Endothelial cell of umbilical vein (primary cell): ENCODE data around the gene YTHDC1. TPM values are rescaled to one million over a fixed set of nuclear protein-coding genes. Genes with fewer than 3 reads are reported as not detected.

Source experiments
- BruUV-seq: library from RNA; stranded (reverse); fragments of 400-500 nt; replicated peaks from 2 replicates; lab custom pipeline; 2021; lab: Mats Ljungman, UMichigan
- CTCF ChIA-PET: fragments of 300-600, 350-600 bp; sonication (Branson Sonifier 250); formaldehyde crosslinking; loops from one replicate; lab custom pipeline; 2021; ENCODE audit warnings: antibody characterized with exemption, inconsistent platforms; lab: Charles Lee
- POLR2A ChIA-PET: fragments of 300-600, 350-600 bp; sonication (Branson Sonifier 250); formaldehyde crosslinking; loops from one replicate; lab custom pipeline; 2021; ENCODE audit warnings: antibody characterized with exemption, inconsistent platforms; lab: Charles Lee
- DNase-seq: peaks from one replicate; pipeline ENCODE4 v3.0.0-alpha.2; 2011; ENCODE audit warnings: low read depth, low spot score
- FAIRE-seq: peaks from 2 replicates; lab custom pipeline; 2011; peaks lifted over from hg19 to GRCh38; lab: Jason Lieb, UNC
- H2AFZ ChIP-seq: 2 replicates; pipeline ENCODE4 v1.6.0; 2012; ENCODE audit warnings: low read depth, low read length, control low read depth, inconsistent platforms
- H3K27ac ChIP-seq: 2 replicates; pipeline ENCODE4 v1.5.1; 2011; ENCODE audit warnings: low read depth, mild to moderate bottlenecking, control low read depth, low read length, moderate library complexity; ENCODE audit not compliant: insufficient read depth
- H3K27me3 ChIP-seq, 2 experiments: 2 replicates each; pipeline versions ENCODE4 v1.6.0 to v1.6.1; 2011; ENCODE audit warnings: low read length in 2 of 2, mixed read lengths in 1 of 2; ENCODE audit not compliant: control insufficient read depth in 2 of 2, insufficient read depth in 2 of 2
- H3K36me3 ChIP-seq, 2 experiments: 2 replicates in 1 of 2; 3 replicates in 1 of 2; pipeline ENCODE4 v1.5.1; 2011; ENCODE audit warnings: low read length in 2 of 2, mild to moderate bottlenecking in 1 of 2, moderate library complexity in 1 of 2; ENCODE audit not compliant: control insufficient read depth in 2 of 2, insufficient read depth in 2 of 2; ENCODE audit errors: extremely low read depth in 1 of 2
- H3K4me1 ChIP-seq: 3 replicates; pipeline ENCODE4 v1.5.1; 2011; ENCODE audit warnings: mild to moderate bottlenecking, low read length; ENCODE audit not compliant: control insufficient read depth, insufficient read depth; ENCODE audit errors: extremely low read depth
- H3K4me2 ChIP-seq: 2 replicates; pipeline ENCODE4 v1.6.1; 2011; ENCODE audit warnings: low read length, control low read depth, mixed read lengths; ENCODE audit not compliant: insufficient read depth
- H3K4me3 ChIP-seq, 3 experiments: fragments of 200-600 bp in 1 of 3; sonication (generic), shearing (Covaris generic) in 1 of 3; replicated peaks in 1 of 3; 2 replicates each; pipeline ENCODE4 v1.5.1; 2011 to 2016; ENCODE audit warnings: control low read depth in 3 of 3, low read length in 3 of 3, mild to moderate bottlenecking in 2 of 3, inconsistent platforms in 1 of 3, low read depth in 1 of 3, moderate library complexity in 1 of 3; ENCODE audit not compliant: insufficient read depth in 1 of 3
- H3K79me2 ChIP-seq: 2 replicates; pipeline ENCODE4 v1.6.0; 2012; ENCODE audit warnings: low read length, inconsistent platforms; ENCODE audit not compliant: control insufficient read depth, insufficient read depth
- H3K9ac ChIP-seq: replicated peaks from 2 replicates; pipeline ENCODE3; 2011; ENCODE audit warnings: low read length, control low read depth; ENCODE audit not compliant: insufficient read depth; ENCODE audit errors: extremely low read depth
- H3K9me1 ChIP-seq: replicated peaks from 3 replicates; pipeline ENCODE4 v1.6.0; 2011; ENCODE audit warnings: mild to moderate bottlenecking, low read length; ENCODE audit not compliant: control insufficient read depth, insufficient read depth; ENCODE audit errors: extremely low read depth
- H3K9me3 ChIP-seq: replicated peaks from 2 replicates; pipeline ENCODE4 v1.5.1; 2012; ENCODE audit warnings: low read length, inconsistent platforms; ENCODE audit not compliant: control insufficient read depth, insufficient read depth
- H4K20me1 ChIP-seq: replicated peaks from 2 replicates; pipeline ENCODE3; 2011; ENCODE audit warnings: mild to moderate bottlenecking, low read length; ENCODE audit not compliant: control insufficient read depth, insufficient read depth; ENCODE audit errors: extremely low read depth
- EZH2 ChIP-seq: IDR thresholded peaks from 2 replicates; pipeline ENCODE4 v1.6.1; 2012; ENCODE audit warnings: borderline replicate concordance, low read depth, mild to moderate bottlenecking, moderate library complexity, low read length, inconsistent platforms; ENCODE audit not compliant: severe bottlenecking
- FOS ChIP-seq: IDR thresholded peaks from 2 replicates; pipeline ENCODE4 v1.6.1; 2011; ENCODE audit warnings: mild to moderate bottlenecking, low read length, moderate library complexity, borderline replicate concordance; ENCODE audit not compliant: insufficient read depth
- GATA2 ChIP-seq: IDR thresholded peaks from 2 replicates; pipeline ENCODE4 v1.7.0; 2011; ENCODE audit warnings: low read depth, mild to moderate bottlenecking, moderate library complexity, mixed read lengths, low read length; ENCODE audit not compliant: insufficient read length, insufficient read depth
- JUN ChIP-seq: IDR thresholded peaks from 2 replicates; pipeline ENCODE4 v1.6.1; 2011; ENCODE audit warnings: borderline replicate concordance, low read depth; ENCODE audit not compliant: insufficient read length, insufficient read depth
- MYC ChIP-seq: IDR thresholded peaks from one replicate; pipeline ENCODE4 v1.6.1; 2011; ENCODE audit warnings: mild to moderate bottlenecking, low read depth, low read length
- POLR2A ChIP-seq: IDR thresholded peaks from 2 replicates; pipeline ENCODE4 v1.6.1; 2012; ENCODE audit warnings: low read depth, mild to moderate bottlenecking, control low read depth, low read length
- POLR2AphosphoS5 ChIP-seq: IDR thresholded peaks from 2 replicates; pipeline ENCODE4 v1.6.1; 2012; ENCODE audit warnings: low read depth, mild to moderate bottlenecking, control low read depth, low read length, moderate library complexity; ENCODE audit not compliant: insufficient read depth
- dilution Hi-C: fragments of 300-500 bp; cut with MboI; formaldehyde crosslinking; loops from one replicate; pipeline ENCODE4 v1.15.0; 2019; ENCODE audit warnings: low sequenced_read_pairs; ENCODE audit not compliant: extremely low pct_ligation_motif_present
- intact Hi-C: fragments of 100-400 bp; cut with micrococcal nuclease; formaldehyde crosslinking; loops from one replicate; pipeline ENCODE4 v1.10.0; 2022
- polyA plus RNA-seq, 4 experiments: library from polyadenylated mRNA; depleted of rRNA in 3 of 4; stranded (reverse) in 3 of 4; unstranded in 1 of 4; fragments of >200 nt; gene quantifications; 2 replicates each; pipeline versions ENCODE4 v1.2.1 to v1.2.3, GENCODE V29; 2011 to 2012; ENCODE audit warnings: missing spikeins in 1 of 4
- total RNA-seq: library from RNA; stranded (reverse); gene quantifications from 2 replicates; pipeline ENCODE4 v1.2.3, GENCODE V29; 2021
- TF ChIP-seq, protein P1 (sequence below): IDR thresholded peaks from 2 replicates; pipeline ENCODE4 v1.6.1; 2011; ENCODE audit not compliant: insufficient read depth, insufficient read length
- TF ChIP-seq, protein P2 (sequence below), 2 donors: IDR thresholded peaks; 1 replicate in 1 of 2; 2 replicates in 1 of 2; pipeline ENCODE4 v1.5.1; 2011; ENCODE audit warnings: low read length in 2 of 2, mild to moderate bottlenecking in 2 of 2, moderate library complexity in 2 of 2, control low read depth in 1 of 2, inconsistent platforms in 1 of 2, low read depth in 1 of 2; ENCODE audit not compliant: insufficient read depth in 1 of 2; ENCODE audit errors: extremely low read depth in 1 of 2

Gene YTHDC1
- total and polyA plus RNA-seq, 2 donors (not counting 3 experiments of a cell fraction or from before 2014, with no cell fraction given) = 17.8 to 60.4 TPM

DNA sequence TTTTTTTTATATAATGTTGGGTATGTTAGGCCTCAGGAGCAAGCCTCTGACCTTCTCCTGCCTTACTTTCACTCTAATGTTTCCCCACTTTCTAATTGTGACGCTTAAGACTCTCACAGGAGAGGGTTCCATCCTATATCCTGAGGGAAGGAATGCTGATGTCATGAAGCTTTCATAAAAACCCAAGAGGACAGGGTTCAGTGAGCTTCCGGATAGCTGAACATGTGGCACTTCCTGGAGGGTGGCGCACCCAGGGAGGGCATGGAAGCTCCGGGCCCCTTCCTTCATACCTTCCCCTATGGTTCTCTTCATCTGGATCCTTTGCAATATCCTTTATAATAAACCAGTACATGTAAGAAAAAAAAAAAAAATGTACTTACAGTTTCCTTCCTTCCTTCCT, 49.4 kb upstream of the YTHDC1 start:
- Histone ChIP-seq H4K20me1 (no peaks in the 10 kb centered on the region), H2AFZ (no peak overlapping the region), H3K4me2 (no peak overlapping the region), H3K79me2 (no peaks in the 10 kb centered on the region), H3K27ac (no peak overlapping the region), H3K27me3 (no peaks in the 10 kb centered on the region), H3K9ac (no peak overlapping the region), H3K36me3 (no peaks in the 10 kb centered on the region), H3K4me3 (no peak overlapping the region), H3K9me1 (no peaks in the 10 kb centered on the region), H3K4me1 (no peaks in the 10 kb centered on the region), H3K9me3 (no peaks in the 10 kb centered on the region)
- CTCF ChIA-PET = no interaction called here
- FAIRE-seq (no peak), DNase-seq (no peak)
- intact Hi-C loops = no loop called here
- POLR2A ChIA-PET = no interaction called here
- TF ChIP-seq EZH2 (no peak), JUN (no peak), MYC (no peak), FOS (no peak), GATA2 (no peak), POLR2A (no peak), POLR2AphosphoS5 (no peak)
- TF ChIP-seq, protein P1, sequence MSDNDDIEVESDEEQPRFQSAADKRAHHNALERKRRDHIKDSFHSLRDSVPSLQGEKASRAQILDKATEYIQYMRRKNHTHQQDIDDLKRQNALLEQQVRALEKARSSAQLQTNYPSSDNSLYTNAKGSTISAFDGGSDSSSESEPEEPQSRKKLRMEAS = no peak
- TF ChIP-seq, protein P2, sequence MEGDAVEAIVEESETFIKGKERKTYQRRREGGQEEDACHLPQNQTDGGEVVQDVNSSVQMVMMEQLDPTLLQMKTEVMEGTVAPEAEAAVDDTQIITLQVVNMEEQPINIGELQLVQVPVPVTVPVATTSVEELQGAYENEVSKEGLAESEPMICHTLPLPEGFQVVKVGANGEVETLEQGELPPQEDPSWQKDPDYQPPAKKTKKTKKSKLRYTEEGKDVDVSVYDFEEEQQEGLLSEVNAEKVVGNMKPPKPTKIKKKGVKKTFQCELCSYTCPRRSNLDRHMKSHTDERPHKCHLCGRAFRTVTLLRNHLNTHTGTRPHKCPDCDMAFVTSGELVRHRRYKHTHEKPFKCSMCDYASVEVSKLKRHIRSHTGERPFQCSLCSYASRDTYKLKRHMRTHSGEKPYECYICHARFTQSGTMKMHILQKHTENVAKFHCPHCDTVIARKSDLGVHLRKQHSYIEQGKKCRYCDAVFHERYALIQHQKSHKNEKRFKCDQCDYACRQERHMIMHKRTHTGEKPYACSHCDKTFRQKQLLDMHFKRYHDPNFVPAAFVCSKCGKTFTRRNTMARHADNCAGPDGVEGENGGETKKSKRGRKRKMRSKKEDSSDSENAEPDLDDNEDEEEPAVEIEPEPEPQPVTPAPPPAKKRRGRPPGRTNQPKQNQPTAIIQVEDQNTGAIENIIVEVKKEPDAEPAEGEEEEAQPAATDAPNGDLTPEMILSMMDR (IDR thresholded peaks at IDR 0.05; ENCODE audit: extremely low read depth in 1 of 2, insufficient read depth in 1 of 2, low read depth in 1 of 2, low read length in 2 of 2) = no peak
- no TSS peak for BruUV-seq
- dilution Hi-C loops = no loop called here
